CD4-positive, alpha-beta T cell treated with Interleukin-4 for 4 hours (primary cell): ENCODE measurements around the gene COLEC12.

ENCODE experiments used
- DNase-seq: peaks from one replicate; pipeline ENCODE4 v3.0.0-alpha.2; 2020

COLEC12 gene

DNA sequence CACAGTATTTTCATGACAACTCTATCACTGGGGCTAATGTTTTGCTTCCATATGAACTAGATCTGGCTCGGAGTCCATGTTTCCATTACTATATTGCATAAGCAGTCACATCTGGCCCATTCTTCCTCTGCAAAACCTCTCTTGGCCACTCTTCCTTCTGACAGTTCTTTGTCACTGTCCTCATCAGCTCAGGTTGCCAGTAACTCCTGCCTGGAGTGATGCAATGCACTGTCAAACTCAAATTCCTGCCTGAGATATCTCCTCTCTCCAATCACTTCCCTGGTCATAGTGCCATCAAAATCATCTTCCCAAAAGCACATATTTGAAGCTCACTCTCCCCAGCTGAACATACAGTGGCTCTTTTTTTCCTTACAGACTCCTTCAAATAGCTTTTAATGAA is 66.1 kb downstream of the COLEC12 start:
- DNase-seq, result no peak

- DNase-seq, result no peak
Observed at GRCh38 chr18:433960-434359, 66.5 kb downstream of the COLEC12 start.

DNA sequence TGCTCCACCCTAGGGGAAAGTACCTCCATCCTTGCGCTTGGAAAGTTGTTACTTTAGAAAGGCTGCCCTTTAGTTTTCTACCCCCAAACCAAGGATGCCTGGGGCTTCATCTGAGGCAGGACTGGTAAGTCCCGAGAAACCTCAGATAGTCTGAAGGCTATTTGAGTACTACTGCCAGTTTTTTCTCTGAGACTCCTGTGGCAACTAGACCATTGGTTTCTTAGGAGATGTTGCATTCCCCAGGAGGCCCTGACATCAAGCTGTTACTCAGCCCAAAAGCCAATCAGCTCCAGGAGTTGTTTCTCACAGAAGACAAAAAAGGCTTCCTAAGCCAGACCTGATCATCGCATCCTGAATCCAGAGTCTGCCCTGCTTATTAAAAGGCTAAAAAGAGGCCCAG is 67.2 kb downstream of the COLEC12 start:
- no peak for DNase-seq

- DNase-seq, result no peak
Observed at GRCh38 chr18:432791-433190, 67.7 kb downstream of the COLEC12 start.

DNA sequence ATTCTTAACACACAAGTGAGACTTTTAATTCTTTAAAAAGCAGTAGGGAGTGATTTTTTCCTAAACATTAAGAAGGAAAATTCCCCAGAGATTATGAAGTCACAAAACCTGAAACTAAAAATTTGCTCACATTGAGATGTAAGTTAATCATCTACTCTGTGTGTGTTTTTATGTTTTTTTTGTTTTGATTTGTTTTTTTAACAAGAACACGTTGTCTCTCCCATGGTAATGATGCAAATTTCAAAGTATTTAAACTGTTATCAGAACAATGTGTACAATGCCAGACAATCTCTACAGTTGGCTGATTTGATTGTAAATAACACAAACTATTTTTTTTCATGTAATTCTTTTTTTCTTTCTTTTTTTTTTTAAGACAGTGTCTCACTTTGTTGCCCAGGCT is 71.5 kb downstream of the COLEC12 start:
- DNase-seq, result no peak

DNA sequence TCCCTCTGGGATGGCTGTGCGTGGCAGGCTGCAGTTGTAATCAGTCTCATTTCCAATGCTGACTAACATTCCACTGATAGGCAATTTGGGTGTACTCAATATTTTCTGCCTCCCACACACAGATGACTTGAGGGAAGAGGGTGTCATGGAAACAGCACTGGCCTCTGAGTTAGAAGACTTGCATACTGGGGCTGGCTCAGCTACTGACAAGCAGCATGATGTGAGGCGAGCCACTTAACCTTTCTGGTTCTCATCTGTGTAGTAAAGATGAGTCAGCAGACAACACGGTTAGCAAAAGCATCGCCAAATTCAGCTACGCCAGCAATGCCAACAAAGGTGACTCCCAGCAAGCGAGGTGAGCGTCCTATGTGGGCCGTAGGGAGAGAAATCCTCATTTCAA is 73.5 kb downstream of the COLEC12 start:
- no peak for DNase-seq

- no peak for DNase-seq
Observed at GRCh38 chr18:425106-425745, 75.3 kb downstream of the COLEC12 start.

DNA sequence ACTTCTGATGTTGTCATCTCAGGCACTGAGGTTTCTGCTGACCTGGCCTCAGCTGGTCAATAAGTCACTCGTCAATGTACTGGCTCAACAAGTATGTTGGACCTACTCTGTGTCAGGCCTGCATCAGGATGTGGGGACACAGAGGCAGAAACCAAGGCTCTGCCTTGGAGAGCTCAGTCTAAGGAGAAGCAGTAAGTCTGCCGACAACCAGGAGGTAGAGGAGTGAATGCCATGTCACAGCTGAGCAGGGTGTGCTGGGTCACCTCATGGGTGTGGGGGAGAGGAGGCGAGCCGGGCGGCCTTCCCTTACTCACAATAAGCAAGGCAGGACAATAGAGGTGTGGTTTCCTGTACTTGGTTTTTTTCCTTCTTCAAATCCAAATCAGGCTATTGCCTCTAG is 75.8 kb downstream of the COLEC12 start:
- DNase-seq, result no peak

DNA sequence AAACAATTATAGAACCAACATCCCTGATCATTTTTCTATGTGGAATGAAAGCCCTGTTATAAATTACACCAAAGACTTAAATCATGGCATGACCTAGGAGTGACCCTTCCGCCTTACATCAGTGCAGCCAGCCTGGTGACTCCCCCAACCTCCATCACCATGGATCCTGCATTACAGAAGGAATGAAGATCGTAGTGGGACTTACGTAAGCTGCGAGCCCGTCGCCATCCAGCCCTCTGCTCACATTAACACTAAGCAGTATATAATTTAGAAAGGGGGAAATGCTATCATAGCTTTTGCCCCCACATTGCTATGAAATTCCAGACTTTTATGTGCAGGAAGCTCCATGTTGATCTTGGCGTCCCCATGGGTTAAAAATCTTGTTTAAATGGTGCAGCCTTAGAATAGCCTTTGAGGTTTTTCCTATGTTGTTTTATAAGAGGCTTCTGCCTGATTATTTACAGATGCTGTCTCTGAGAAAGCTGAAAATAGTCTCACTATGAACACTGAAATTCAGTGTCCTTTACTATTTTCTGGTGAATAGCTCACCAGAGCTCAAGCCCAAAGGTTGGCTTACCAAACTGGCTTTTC is 76.3 kb downstream of the COLEC12 start:
- DNase-seq, result no peak

DNA sequence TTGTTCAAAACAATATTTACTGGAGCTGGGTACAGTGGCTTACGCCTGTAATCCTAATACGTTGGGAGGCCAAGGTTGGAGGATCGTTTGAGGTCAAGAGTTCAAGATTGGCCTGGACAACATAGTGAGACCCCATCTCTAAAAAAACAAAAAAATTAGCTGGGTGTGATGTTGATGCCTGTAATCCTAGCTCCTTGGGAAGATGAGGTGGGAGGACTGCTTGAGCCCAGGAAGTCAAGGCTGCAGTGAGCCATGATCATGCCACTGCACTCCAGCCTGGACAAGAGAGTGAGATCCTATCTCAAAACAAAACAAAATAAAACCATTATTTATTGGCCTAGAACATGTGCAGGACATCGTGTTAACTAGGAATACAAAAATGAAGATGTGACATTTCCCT is 77.5 kb downstream of the COLEC12 start:
- no peak for DNase-seq

DNA sequence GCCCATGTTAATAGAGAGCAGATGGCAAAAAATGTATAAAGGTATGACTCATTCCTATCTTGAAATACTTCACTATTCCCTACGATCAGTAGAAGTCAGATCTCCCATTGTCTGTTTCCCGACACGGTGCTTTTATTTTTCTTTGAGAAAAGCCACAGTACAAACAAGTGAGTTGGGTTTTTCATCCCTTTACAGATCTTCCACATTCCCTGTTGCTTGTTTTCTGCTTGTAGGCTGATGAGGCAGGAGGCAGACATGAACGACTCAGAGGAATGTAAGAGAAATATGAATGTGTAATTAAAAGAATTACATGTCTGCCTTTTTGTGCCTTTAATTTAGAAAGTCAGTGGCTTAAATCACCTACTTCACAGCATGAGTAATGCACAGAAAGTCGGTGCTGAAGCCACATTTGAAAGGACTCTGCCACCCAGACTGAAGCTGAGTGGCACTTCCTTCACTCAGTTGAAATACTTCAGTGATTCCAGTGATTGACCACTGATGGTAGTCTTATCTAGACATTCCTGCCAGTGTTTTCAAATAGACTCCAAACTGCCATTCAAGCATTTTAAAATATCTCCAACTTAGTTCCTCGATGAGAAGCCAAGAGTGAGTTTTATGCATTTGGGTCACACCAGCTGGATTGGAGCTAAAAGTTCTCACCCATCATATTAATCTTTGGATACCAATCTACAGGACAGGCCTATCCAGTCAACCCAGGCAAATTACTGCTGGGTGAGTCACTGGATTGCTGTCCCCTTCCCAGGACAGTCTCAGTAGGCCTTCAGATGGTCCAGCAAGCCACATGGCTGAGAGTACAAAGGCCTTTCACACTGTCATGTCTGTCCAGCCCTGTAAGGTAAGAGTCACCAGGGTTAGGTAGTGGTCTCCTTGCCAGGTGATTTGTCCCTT is 79.0 kb downstream of the COLEC12 start:
- DNase-seq, result no peak

GRCh38 chr18:420661-421246 is 79.7 kb downstream of the COLEC12 start:
- DNase-seq, result no peak

GRCh38 chr18:419541-420175 is 80.8 kb downstream of the COLEC12 start:
- DNase-seq, result no peak

- DNase-seq, result no peak
Observed at GRCh38 chr18:417495-417894, 83.0 kb downstream of the COLEC12 start.

- no peak for DNase-seq
Observed at GRCh38 chr18:416930-417329, 83.6 kb downstream of the COLEC12 start.

GRCh38 chr18:415617-416612 is 84.6 kb downstream of the COLEC12 start:
- no peak for DNase-seq

- no peak for DNase-seq
Observed at GRCh38 chr18:415047-415446, 85.5 kb downstream of the COLEC12 start.

DNA sequence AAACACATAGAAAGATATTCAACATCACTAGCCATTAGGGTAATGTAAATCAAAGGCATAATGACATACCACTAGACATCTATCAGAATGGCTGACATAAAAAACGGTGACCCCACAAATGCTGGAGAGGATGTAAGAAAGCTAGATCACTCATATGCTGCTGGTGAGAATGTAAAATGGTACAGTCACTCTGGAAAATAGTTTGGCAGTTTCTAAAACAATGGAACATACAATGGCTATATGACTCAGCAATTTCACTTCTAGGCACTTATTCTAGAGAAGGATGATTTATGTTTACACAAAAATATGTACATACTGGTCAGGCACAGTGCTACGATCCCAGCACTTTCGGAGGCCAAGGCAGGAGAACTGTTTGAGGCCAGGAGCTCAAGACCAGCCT is 87.3 kb downstream of the COLEC12 start:
- DNase-seq, result no peak

- no peak for DNase-seq
Observed at GRCh38 chr18:410047-410455, 90.5 kb downstream of the COLEC12 start.

GRCh38 chr18:408367-408766 is 92.1 kb downstream of the COLEC12 start:
- DNase-seq, result no peak

- no peak for DNase-seq
Observed at GRCh38 chr18:407626-408224, 92.8 kb downstream of the COLEC12 start.
